GM13977 (cell line): ENCODE results near the gene CSKMT.

ENCODE experiments used
- DNase-seq: peaks from one replicate; pipeline ENCODE4 v3.0.0; 2012; ENCODE audit warnings: low spot score
- CTCF ChIP-seq: IDR thresholded peaks from 2 replicates; pipeline ENCODE4 v1.5.1; 2012; ENCODE audit warnings: mild to moderate bottlenecking, control low read depth; ENCODE audit not compliant: insufficient read depth; ENCODE audit errors: extremely low read depth, missing control alignments
- in situ Hi-C: fragments of 300-500 bp; cut with MboI; formaldehyde crosslinking; loops from one replicate; pipeline ENCODE4 v1.12.0; 2022; ENCODE audit warnings: low sequenced_read_pairs, low pct_unique_long_range_greater_than_20kb, mixed read lengths, inconsistent platforms; ENCODE audit not compliant: unreplicated experiment

The CSKMT gene

GRCh38 chr11:62656796-62657429, 8.2 kb upstream of the CSKMT start:
- no peak for DNase-seq
- in situ Hi-C loops = no loop called here
- no peak for TF ChIP-seq CTCF

GRCh38 chr11:62664405-62665074, 572 bp upstream of the CSKMT start:
- DNase-seq = peak; percentile 74
- in situ Hi-C loops = no loop called here
- TF ChIP-seq CTCF = no peak

- TF ChIP-seq CTCF = no peak
- in situ Hi-C loops = no loop called here
- DNase-seq = no peak
Observed at GRCh38 chr11:62665599-62666258, 617 bp downstream of the CSKMT start.

GRCh38 chr11:62666259-62666926, 1.3 kb downstream of the CSKMT start:
- in situ Hi-C loops = no loop called here
- no peak for TF ChIP-seq CTCF
- DNase-seq = no peak

- TF ChIP-seq CTCF = no peak
- DNase-seq = no peak
- in situ Hi-C loops = no loop called here
Observed at GRCh38 chr11:62667460-62667859, 2.3 kb downstream of the CSKMT start.

- in situ Hi-C loops = no loop called here
- no peak for TF ChIP-seq CTCF
- no peak for DNase-seq
Observed at GRCh38 chr11:62669420-62670161, 4.5 kb downstream of the CSKMT start.
